H1 (cell line): ENCODE results near the gene RGS9BP. TPM values are rescaled to one million over a fixed set of nuclear protein-coding genes. Genes with fewer than 3 reads are reported as not detected.

Experiments used
- BRCA1 ChIP-seq: IDR thresholded peaks from 2 replicates; pipeline ENCODE4 v1.6.1; 2012; ENCODE audit warnings: low read depth, low read length, improper control_type of control experiment
- CBX5 ChIP-seq: fragments of 300-800, 300-1000 bp; sonication (generic); IDR thresholded peaks from 2 replicates; pipeline ENCODE4 v1.7.1; 2016; ENCODE audit warnings: antibody characterized with exemption, low read length, low read depth
- CTCF ChIP-seq, 3 experiments: IDR thresholded peaks; 1 replicate in 2 of 3; 2 replicates in 1 of 3; pipeline versions ENCODE4 v1.5.1 to v1.6.1; 2011; ENCODE audit warnings: low read length in 3 of 3, mild to moderate bottlenecking in 3 of 3, inconsistent platforms in 2 of 3, low read depth in 1 of 3, moderate library complexity in 1 of 3; ENCODE audit not compliant: insufficient read depth in 1 of 3; ENCODE audit errors: control extremely low read depth in 1 of 3
- HDAC6 ChIP-seq: IDR thresholded peaks from one replicate; pipeline ENCODE4 v1.7.1; 2012; ENCODE audit warnings: low read depth, mild to moderate bottlenecking, inconsistent platforms, low read length, moderate library complexity
- RXRA ChIP-seq: IDR thresholded peaks from 2 replicates; pipeline ENCODE4 v1.6.1; 2011; ENCODE audit warnings: low read depth, mild to moderate bottlenecking, low read length, moderate library complexity; ENCODE audit not compliant: insufficient read depth
- SAP30 ChIP-seq: fragments of 300-600 bp; sonication (generic); IDR thresholded peaks from 2 replicates; pipeline ENCODE4 v1.7.1; 2012; ENCODE audit warnings: low read length, moderate library complexity, mild to moderate bottlenecking, inconsistent platforms; ENCODE audit not compliant: insufficient read depth, insufficient replicate concordance
- polyA plus RNA-seq, 7 experiments: library from polyadenylated mRNA; depleted of rRNA in 3 of 7; stranded (reverse) in 5 of 7; unstranded in 2 of 7; fragments of >200 nt in 5 of 7; fragments of 200-250 nt in 2 of 7; gene quantifications; 1 replicate in 5 of 7; 2 replicates in 1 of 7; 4 replicates in 1 of 7; pipeline versions ENCODE4 v1.2.1 to v1.2.3, GENCODE V29; 2011 to 2013; ENCODE audit warnings: missing spikeins in 2 of 7, mixed read lengths in 2 of 7
- total RNA-seq: library from RNA; stranded (reverse); fragmentation: NEBNext Ultra II Directional; extraction: Animal tissue kit (Norgen Biotek cat#: 25700); gene quantifications from 2 replicates; pipeline ENCODE4 v1.2.1, GENCODE V29; 2021

The RGS9BP gene
- total and polyA plus RNA-seq, 2 of the 8 experiments (the other 6 are each of a cell fraction or from before 2014, with no cell fraction given): 0.11 to 0.26 TPM

- TF ChIP-seq SAP30 (no peak), HDAC6 (no peak), BRCA1 (no peak), CTCF (IDR thresholded peaks at IDR 0.05; ENCODE audit: control extremely low read depth in 1 of 3, insufficient read depth in 1 of 3, low read depth in 1 of 3, low read length in 3 of 3) (no peak), RXRA (no peak), CBX5 (no peak)
Observed at GRCh38 chr19:32709032-32709431, 33.4 kb downstream of the RGS9BP start (continued).
